HAP-1 (cell line): Measurements from ENCODE around the gene GNG13.
A peak's percentile ranks its signal among the peaks of the same experiment; 100 is the strongest.

Experiments
- DNase-seq, 2 experiments: peaks; one replicate each; pipeline ENCODE4 v3.0.0-alpha.2; 2016 to 2020; ENCODE audit warnings: low spot score in 2 of 2
- H3K27me3 ChIP-seq: fragments of 250-450 bp; sonication (Bioruptor Pico); 2 replicates; pipeline ENCODE4 v1.5.1; 2020; ENCODE audit warnings: low read depth, mild to moderate bottlenecking, moderate library complexity
- H3K36me3 ChIP-seq: fragments of 250-450 bp; sonication (Bioruptor Pico); replicated peaks from 2 replicates; pipeline ENCODE4 v1.5.1; 2020; ENCODE audit warnings: mild to moderate bottlenecking
- H3K4me1 ChIP-seq: fragments of 250-450 bp; sonication (Bioruptor Pico); 2 replicates; pipeline ENCODE4 v1.5.1; 2020; ENCODE audit warnings: mild to moderate bottlenecking
- H3K4me3 ChIP-seq: fragments of 250-450 bp; sonication (Bioruptor Pico); 2 replicates; pipeline ENCODE4 v1.5.1; 2020; ENCODE audit warnings: mild to moderate bottlenecking, moderate library complexity
- H3K9me3 ChIP-seq: fragments of 250-450 bp; sonication (Bioruptor Pico); 2 replicates; pipeline ENCODE4 v1.5.1; 2020; ENCODE audit warnings: mild to moderate bottlenecking, moderate library complexity
- in situ Hi-C: fragments of 300-500 bp; cut with MboI; formaldehyde crosslinking; loops from 3 replicates; pipeline ENCODE4 v1.14.3; 2020; ENCODE audit warnings: low sequenced_read_pairs, inconsistent platforms, mixed read lengths

The GNG13 gene

GRCh38 chr16:790086-790485 lies 10.4 kb downstream of the GNG13 start:
- H3K4me1 ChIP-seq, result no peaks in the 10 kb centered on the region
- H3K27me3 ChIP-seq, result no peaks in the 10 kb centered on the region
- peaks cover 83% of the 10 kb centered on the region for H3K36me3 ChIP-seq
- H3K9me3 ChIP-seq, result no peaks in the 10 kb centered on the region
- in situ Hi-C loops, result no loop called here
- no peak overlapping the region for H3K4me3 ChIP-seq
- DNase-seq, result no peak

- Histone ChIP-seq H3K4me3 (peak overlapping the region; percentile 95), H3K36me3 (peaks cover 81% of the 10 kb centered on the region), H3K9me3 (no peaks in the 10 kb centered on the region), H3K4me1 (no peaks in the 10 kb centered on the region), H3K27me3 (no peaks in the 10 kb centered on the region)
- in situ Hi-C loops, result loop anchor here (5.0 kb wide), 1 partner anchor 57 kb away; no protein-coding TSS in a partner anchor
- DNase-seq, result no peak
Measured at GRCh38 chr16:789191-789850, 11.2 kb downstream of the GNG13 start.

GRCh38 chr16:788399-789126 lies 12.0 kb downstream of the GNG13 start, which contains the start of gene CHTF18:
Gene CHTF18, plus strand, starts transcription at chr16:788620. Its CDS starts 65 bp downstream, at chr16:788685.
- Histone ChIP-seq H3K4me1 (no peaks in the 10 kb centered on the region), H3K9me3 (no peaks in the 10 kb centered on the region), H3K4me3 (peak within 1 kb of the TSS; percentile 95), H3K36me3 (peaks cover 76% of the 10 kb centered on the region), H3K27me3 (no peaks in the 10 kb centered on the region)
- in situ Hi-C loops, result loop anchor here (5.0 kb wide), 1 partner anchor 56 kb away; no protein-coding TSS in a partner anchor
- DNase-seq, result peak; percentile 80 to 94

- Histone ChIP-seq H3K4me3 (peak within 1 kb of the TSS; percentile 95), H3K4me1 (no peaks in the 10 kb centered on the region), H3K36me3 (peaks cover 70% of the 10 kb centered on the region), H3K9me3 (no peaks in the 10 kb centered on the region), H3K27me3 (peaks cover 2% of the 10 kb centered on the region)
- in situ Hi-C loops, result loop anchor here (5.0 kb wide), 1 partner anchor 56 kb away; no protein-coding TSS in a partner anchor
- DNase-seq, result no peak
Measured at GRCh38 chr16:787978-788398, 12.5 kb downstream of the GNG13 start, which contains the start of gene RPUSD1. Gene RPUSD1, minus strand, starts transcription at chr16:788381. Its CDS starts 644 bp downstream, at chr16:787737.

GRCh38 chr16:787321-787966 lies 13.1 kb downstream of the GNG13 start:
- Histone ChIP-seq H3K4me3 (peak overlapping the region; percentile 86), H3K36me3 (peaks cover 64% of the 10 kb centered on the region), H3K9me3 (no peaks in the 10 kb centered on the region), H3K4me1 (no peaks in the 10 kb centered on the region), H3K27me3 (peaks cover 8% of the 10 kb centered on the region)
- peak in 1 of 2 experiments; percentile 29 for DNase-seq
- in situ Hi-C loops, result loop anchor here (5.0 kb wide), 1 partner anchor 55 kb away; no protein-coding TSS in a partner anchor

- peak; percentile 26 to 91 for DNase-seq
- peaks cover 48% of the 10 kb centered on the region for H3K36me3 ChIP-seq
- in situ Hi-C loops, result loop anchor here (5.0 kb wide), 1 partner anchor 54 kb away; no protein-coding TSS in a partner anchor
Measured at GRCh38 chr16:785563-786535, 14.7 kb downstream of the GNG13 start.

GRCh38 chr16:784431-784830 lies 16.1 kb downstream of the GNG13 start:
- no peaks in the 10 kb centered on the region for H3K4me1 ChIP-seq
- H3K36me3 ChIP-seq, result peaks cover 34% of the 10 kb centered on the region
- in situ Hi-C loops, result no loop called here
- peaks cover 20% of the 10 kb centered on the region for H3K27me3 ChIP-seq
- no peak for DNase-seq
- no peaks in the 10 kb centered on the region for H3K9me3 ChIP-seq
- H3K4me3 ChIP-seq, result no peak overlapping the region

More at GRCh38 chr16:785563-786535, 14.7 kb downstream of the GNG13 start:
- Histone ChIP-seq H3K27me3 (peaks cover 20% of the 10 kb centered on the region), H3K9me3 (no peaks in the 10 kb centered on the region), H3K4me1 (no peaks in the 10 kb centered on the region), H3K4me3 (no peak overlapping the region)

- in situ Hi-C loops, result no loop called here
Measured at GRCh38 chr16:783404-784161, 17.0 kb downstream of the GNG13 start.

GRCh38 chr16:782766-783403 lies 17.6 kb downstream of the GNG13 start:
- Histone ChIP-seq H3K4me3 (no peak overlapping the region), H3K9me3 (no peaks in the 10 kb centered on the region), H3K4me1 (no peaks in the 10 kb centered on the region), H3K27me3 (peaks cover 20% of the 10 kb centered on the region), H3K36me3 (peaks cover 26% of the 10 kb centered on the region)
- no peak for DNase-seq
- in situ Hi-C loops, result no loop called here

More at GRCh38 chr16:783404-784161, 17.0 kb downstream of the GNG13 start:
- Histone ChIP-seq H3K36me3 (peaks cover 28% of the 10 kb centered on the region), H3K27me3 (peaks cover 20% of the 10 kb centered on the region), H3K4me1 (no peaks in the 10 kb centered on the region), H3K4me3 (no peak overlapping the region), H3K9me3 (no peaks in the 10 kb centered on the region)
- DNase-seq, result no peak

GRCh38 chr16:782258-782657 lies 18.3 kb downstream of the GNG13 start:
- in situ Hi-C loops, result no loop called here
- no peaks in the 10 kb centered on the region for H3K4me1 ChIP-seq

GRCh38 chr16:781346-782010 lies 19.1 kb downstream of the GNG13 start:
- in situ Hi-C loops, result no loop called here
- Histone ChIP-seq H3K4me1 (no peaks in the 10 kb centered on the region), H3K4me3 (no peak overlapping the region), H3K36me3 (peaks cover 18% of the 10 kb centered on the region), H3K9me3 (no peaks in the 10 kb centered on the region), H3K27me3 (peaks cover 20% of the 10 kb centered on the region)
- no peak for DNase-seq

More at GRCh38 chr16:782258-782657, 18.3 kb downstream of the GNG13 start:
- no peak for DNase-seq
- no peak overlapping the region for H3K4me3 ChIP-seq
- peaks cover 20% of the 10 kb centered on the region for H3K27me3 ChIP-seq
- H3K9me3 ChIP-seq, result no peaks in the 10 kb centered on the region
- peaks cover 24% of the 10 kb centered on the region for H3K36me3 ChIP-seq
